ENCODE measurements around the gene SAP25. TPM values are rescaled to one million over a fixed set of nuclear protein-coding genes. Genes with fewer than 3 reads are reported as not detected.
"Not testable (repeated sequence)": the region's sequence is repeated elsewhere in the genome, so short reads cannot be mapped to it uniquely, and the experiment has no call there.

Gene SAP25
- total and polyA plus RNA-seq, 4 donors, result 0.33 to 0.84 (median 0.56) TPM; not detected in 1

DNA sequence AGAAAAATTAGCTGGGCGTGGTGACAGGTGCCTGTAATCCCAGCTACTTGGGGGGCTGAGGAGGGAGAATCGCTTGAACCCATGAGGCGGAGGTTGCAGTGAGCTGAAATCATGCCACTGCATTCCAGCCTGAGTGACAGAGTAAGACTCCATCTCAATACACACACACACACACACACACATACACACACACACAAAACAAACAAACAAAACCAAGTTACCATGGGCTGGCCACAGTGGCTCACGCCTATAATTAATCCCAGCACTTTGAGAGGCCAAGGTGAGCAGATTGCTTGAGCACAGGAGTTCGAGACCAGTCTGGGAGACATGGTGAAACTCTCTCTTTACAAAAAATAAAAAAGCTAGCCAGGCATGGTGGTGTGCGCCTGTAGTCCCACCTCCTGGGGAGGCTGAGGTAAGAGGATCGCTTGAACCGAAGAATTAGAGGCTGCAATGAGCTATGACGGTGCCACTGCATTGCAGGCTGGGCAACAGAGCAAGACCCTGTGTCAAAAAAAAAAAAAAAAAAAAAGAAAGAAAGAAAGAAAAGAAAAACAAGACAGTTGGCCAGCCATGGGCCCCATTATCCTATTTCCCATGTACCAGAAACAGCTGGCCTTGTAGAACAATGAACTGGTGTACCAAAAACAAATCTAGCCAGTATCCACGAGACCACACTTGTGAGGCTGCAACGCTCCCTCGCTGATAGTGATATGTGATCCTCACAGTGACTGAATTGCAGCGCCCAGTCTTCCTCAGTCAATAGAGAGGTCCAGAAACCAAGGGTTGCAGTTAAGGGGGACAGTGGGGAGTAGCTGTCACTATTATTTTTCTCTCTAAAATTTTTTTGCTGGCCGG lies 41.3 kb downstream of the SAP25 start:
- no peak for DNase-seq (ENCODE audit: low spot score)
- no peak overlapping the region for H3K4me3 ChIP-seq (ENCODE audit: low read depth in 1 of 3, low read length in 3 of 3)
- TF ChIP-seq FOXA1 (IDR thresholded peaks at IDR 0.05) (no peak), SP1 (IDR thresholded peaks at IDR 0.05) (no peak), GABPA (IDR thresholded peaks at IDR 0.05 in 1 of 2, conservative IDR thresholded peaks at IDR 0.05 in 1 of 2) (no peak), RXRA (IDR thresholded peaks at IDR 0.05) (no peak), RAD21 (IDR thresholded peaks at IDR 0.05) (no peak), ZBTB33 (IDR thresholded peaks at IDR 0.05) (no peak), FOXA2 (IDR thresholded peaks at IDR 0.05) (no peak)
- TF ChIP-seq, protein P1, sequence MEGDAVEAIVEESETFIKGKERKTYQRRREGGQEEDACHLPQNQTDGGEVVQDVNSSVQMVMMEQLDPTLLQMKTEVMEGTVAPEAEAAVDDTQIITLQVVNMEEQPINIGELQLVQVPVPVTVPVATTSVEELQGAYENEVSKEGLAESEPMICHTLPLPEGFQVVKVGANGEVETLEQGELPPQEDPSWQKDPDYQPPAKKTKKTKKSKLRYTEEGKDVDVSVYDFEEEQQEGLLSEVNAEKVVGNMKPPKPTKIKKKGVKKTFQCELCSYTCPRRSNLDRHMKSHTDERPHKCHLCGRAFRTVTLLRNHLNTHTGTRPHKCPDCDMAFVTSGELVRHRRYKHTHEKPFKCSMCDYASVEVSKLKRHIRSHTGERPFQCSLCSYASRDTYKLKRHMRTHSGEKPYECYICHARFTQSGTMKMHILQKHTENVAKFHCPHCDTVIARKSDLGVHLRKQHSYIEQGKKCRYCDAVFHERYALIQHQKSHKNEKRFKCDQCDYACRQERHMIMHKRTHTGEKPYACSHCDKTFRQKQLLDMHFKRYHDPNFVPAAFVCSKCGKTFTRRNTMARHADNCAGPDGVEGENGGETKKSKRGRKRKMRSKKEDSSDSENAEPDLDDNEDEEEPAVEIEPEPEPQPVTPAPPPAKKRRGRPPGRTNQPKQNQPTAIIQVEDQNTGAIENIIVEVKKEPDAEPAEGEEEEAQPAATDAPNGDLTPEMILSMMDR (IDR thresholded peaks at IDR 0.05; ENCODE audit: low read depth, low read length, missing input control), result no peak
- TF ChIP-seq, protein P2, sequence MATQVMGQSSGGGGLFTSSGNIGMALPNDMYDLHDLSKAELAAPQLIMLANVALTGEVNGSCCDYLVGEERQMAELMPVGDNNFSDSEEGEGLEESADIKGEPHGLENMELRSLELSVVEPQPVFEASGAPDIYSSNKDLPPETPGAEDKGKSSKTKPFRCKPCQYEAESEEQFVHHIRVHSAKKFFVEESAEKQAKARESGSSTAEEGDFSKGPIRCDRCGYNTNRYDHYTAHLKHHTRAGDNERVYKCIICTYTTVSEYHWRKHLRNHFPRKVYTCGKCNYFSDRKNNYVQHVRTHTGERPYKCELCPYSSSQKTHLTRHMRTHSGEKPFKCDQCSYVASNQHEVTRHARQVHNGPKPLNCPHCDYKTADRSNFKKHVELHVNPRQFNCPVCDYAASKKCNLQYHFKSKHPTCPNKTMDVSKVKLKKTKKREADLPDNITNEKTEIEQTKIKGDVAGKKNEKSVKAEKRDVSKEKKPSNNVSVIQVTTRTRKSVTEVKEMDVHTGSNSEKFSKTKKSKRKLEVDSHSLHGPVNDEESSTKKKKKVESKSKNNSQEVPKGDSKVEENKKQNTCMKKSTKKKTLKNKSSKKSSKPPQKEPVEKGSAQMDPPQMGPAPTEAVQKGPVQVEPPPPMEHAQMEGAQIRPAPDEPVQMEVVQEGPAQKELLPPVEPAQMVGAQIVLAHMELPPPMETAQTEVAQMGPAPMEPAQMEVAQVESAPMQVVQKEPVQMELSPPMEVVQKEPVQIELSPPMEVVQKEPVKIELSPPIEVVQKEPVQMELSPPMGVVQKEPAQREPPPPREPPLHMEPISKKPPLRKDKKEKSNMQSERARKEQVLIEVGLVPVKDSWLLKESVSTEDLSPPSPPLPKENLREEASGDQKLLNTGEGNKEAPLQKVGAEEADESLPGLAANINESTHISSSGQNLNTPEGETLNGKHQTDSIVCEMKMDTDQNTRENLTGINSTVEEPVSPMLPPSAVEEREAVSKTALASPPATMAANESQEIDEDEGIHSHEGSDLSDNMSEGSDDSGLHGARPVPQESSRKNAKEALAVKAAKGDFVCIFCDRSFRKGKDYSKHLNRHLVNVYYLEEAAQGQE (IDR thresholded peaks at IDR 0.05), result no peak
- no peak overlapping the region for H3K27ac ChIP-seq (ENCODE audit: low read depth in 1 of 2, low read length in 2 of 2)
- H3K36me3 ChIP-seq (ENCODE audit: control insufficient read depth in 4 of 4, insufficient read depth in 3 of 4, low read depth in 1 of 4, low read length in 3 of 4), result no peaks in the 10 kb centered on the region
- no peaks in the 10 kb centered on the region for H3K27me3 ChIP-seq (ENCODE audit: control insufficient read depth in 4 of 4, insufficient read depth in 4 of 4, low read length in 3 of 4)
- H3K9me3 ChIP-seq (ENCODE audit: control insufficient read depth in 4 of 4, low read length in 3 of 4), result no peaks in the 10 kb centered on the region
- H3K4me1 ChIP-seq (ENCODE audit: control insufficient read depth in 4 of 4, insufficient read depth in 4 of 4, low read length in 3 of 4), result peaks cover 5 to 11% (median 9%) of the 10 kb centered on the region in 4 donors
- H3K9ac ChIP-seq (ENCODE audit: low read depth in 1 of 2, low read length in 2 of 2), result no peak overlapping the region
- WGBS, result 94% methylated on average over 14 of the region's 14 CpGs

GRCh38 chr7:100528108-100528866 lies 45.4 kb downstream of the SAP25 start:
- not testable (repeated sequence) for DNase-seq (ENCODE audit: low spot score); H3K9ac ChIP-seq (ENCODE audit: low read depth in 1 of 2, low read length in 2 of 2); H3K27me3 ChIP-seq (ENCODE audit: control insufficient read depth in 4 of 4, insufficient read depth in 4 of 4, low read length in 3 of 4); H3K36me3 ChIP-seq (ENCODE audit: control insufficient read depth in 4 of 4, insufficient read depth in 3 of 4, low read depth in 1 of 4, low read length in 3 of 4); H3K4me3 ChIP-seq (ENCODE audit: low read depth in 1 of 3, low read length in 3 of 3); H3K9me3 ChIP-seq (ENCODE audit: control insufficient read depth in 4 of 4, low read length in 3 of 4); H3K4me1 ChIP-seq (ENCODE audit: control insufficient read depth in 4 of 4, insufficient read depth in 4 of 4, low read length in 3 of 4); H3K27ac ChIP-seq (ENCODE audit: low read depth in 1 of 2, low read length in 2 of 2)
- peak in 1 of 2 donors; percentile 45 for TF ChIP-seq HNF4A (conservative IDR thresholded peaks at IDR 0.05)
- 39% methylated on average over 12 of the region's 12 CpGs for WGBS

DNA sequence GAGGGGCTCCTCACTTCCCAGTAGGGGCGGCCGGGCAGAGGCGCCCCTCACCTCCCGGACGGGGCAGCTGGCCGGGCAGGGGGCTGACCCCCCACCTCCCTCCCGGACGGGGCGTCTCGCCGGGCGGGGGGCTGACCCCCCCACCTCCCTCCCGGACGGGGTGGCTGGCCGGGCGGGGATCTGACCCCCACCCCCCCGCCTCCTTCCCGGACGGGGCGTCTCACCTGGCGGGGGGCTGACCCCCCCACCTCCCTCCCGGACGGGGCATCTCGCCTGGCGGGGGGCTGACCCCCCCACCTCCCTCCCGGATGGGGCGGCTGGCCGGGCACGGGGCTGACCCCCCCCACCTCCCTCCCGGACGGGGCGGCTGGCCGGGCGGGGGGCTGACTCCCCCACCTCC lies 50.5 kb downstream of the SAP25 start:
- H3K27ac ChIP-seq (ENCODE audit: low read depth in 1 of 2, low read length in 2 of 2); DNase-seq (ENCODE audit: low spot score); H3K4me1 ChIP-seq (ENCODE audit: control insufficient read depth in 4 of 4, insufficient read depth in 4 of 4, low read length in 3 of 4); H3K9me3 ChIP-seq (ENCODE audit: control insufficient read depth in 4 of 4, low read length in 3 of 4); H3K36me3 ChIP-seq (ENCODE audit: control insufficient read depth in 4 of 4, insufficient read depth in 3 of 4, low read depth in 1 of 4, low read length in 3 of 4); H3K9ac ChIP-seq (ENCODE audit: low read depth in 1 of 2, low read length in 2 of 2); H3K4me3 ChIP-seq (ENCODE audit: low read depth in 1 of 3, low read length in 3 of 3); H3K27me3 ChIP-seq (ENCODE audit: control insufficient read depth in 4 of 4, insufficient read depth in 4 of 4, low read length in 3 of 4): not testable (repeated sequence)
- 95% methylated on average over 33 of the region's 34 CpGs for WGBS
